ENCODE results near the gene TP53BP2. TPM values are rescaled to one million over a fixed set of nuclear protein-coding genes. Genes with fewer than 3 reads are reported as not detected.

TP53BP2 gene
- total RNA-seq, 1 experiment from 2014 or later: 38.2 TPM

DNA sequence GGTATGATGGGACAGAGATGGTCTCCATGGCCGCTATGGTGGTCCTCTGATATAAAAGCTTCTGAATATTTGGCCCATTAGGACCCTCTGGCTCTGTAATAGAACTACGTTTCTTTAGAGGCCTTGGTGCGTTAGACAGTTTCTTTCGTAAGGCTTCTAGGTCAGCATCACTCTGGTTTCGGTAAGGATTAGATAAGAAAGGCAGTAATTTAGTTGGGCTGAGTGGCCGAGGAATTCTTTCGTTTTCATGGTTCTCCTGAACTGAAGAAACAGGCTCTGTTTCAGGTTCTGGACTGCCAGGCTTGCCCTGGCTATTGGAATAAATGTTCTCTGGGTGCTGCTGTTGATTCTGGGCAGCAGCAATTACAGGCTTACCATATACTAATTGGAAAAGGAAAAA, 49.5 kb downstream of the TP53BP2 start:
- Histone ChIP-seq H3K27ac (ENCODE audit: low read depth, low read length) (no peak overlapping the region), H4K20me1 (ENCODE audit: insufficient read depth) (no peaks in the 10 kb centered on the region), H3K9me3 (ENCODE audit: control insufficient read depth in 1 of 2, insufficient read depth in 1 of 2, low read depth in 1 of 2, low read length in 2 of 2) (no peaks in the 10 kb centered on the region), H3K4me1 (ENCODE audit: control insufficient read depth in 1 of 2, insufficient read depth in 2 of 2, low read length in 2 of 2) (no peaks in the 10 kb centered on the region), H3K27me3 (ENCODE audit: insufficient read depth, low read length) (no peaks in the 10 kb centered on the region), H3K9me2 (ENCODE audit: insufficient read depth) (no peaks in the 10 kb centered on the region), H3K79me2 (ENCODE audit: insufficient read depth, low read length) (no peaks in the 10 kb centered on the region; the same call in 1 of the 2 replicates), H2AFZ (ENCODE audit: low read depth, low read length, poor library complexity, severe bottlenecking) (no peak overlapping the region), H3K36me3 (ENCODE audit: control insufficient read depth in 1 of 2, insufficient read depth in 2 of 2, low read length in 2 of 2) (peaks cover 13 to 20% of the 10 kb centered on the region in 2 experiments; a peak in 3 of 4 replicates), H3K9ac (ENCODE audit: low read length) (no peak overlapping the region), H3K4me2 (ENCODE audit: low read length) (no peak overlapping the region), H3K4me3 (replicated peaks in 1 of 2; ENCODE audit: low read depth in 1 of 2, low read length in 2 of 2) (no peak overlapping the region)
- no peak for ATAC-seq
- DNase-seq (ENCODE audit: low read depth, low spot score): no peak
- TF ChIP-seq, protein P1, sequence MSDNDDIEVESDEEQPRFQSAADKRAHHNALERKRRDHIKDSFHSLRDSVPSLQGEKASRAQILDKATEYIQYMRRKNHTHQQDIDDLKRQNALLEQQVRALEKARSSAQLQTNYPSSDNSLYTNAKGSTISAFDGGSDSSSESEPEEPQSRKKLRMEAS (IDR thresholded peaks at IDR 0.05): no peak
- TF ChIP-seq EZH2phosphoT487 (IDR thresholded peaks at IDR 0.05; ENCODE audit: borderline replicate concordance): no peak
- no peak for TF ChIP-seq POLR2AphosphoS5 (IDR thresholded peaks at IDR 0.05; ENCODE audit: low read depth, low read length)
- no peak for TF ChIP-seq RAD21 (IDR thresholded peaks at IDR 0.05; ENCODE audit: low read depth)
- no peak for TF ChIP-seq SRF (IDR thresholded peaks at IDR 0.05; ENCODE audit: low read depth)
- no peak for TF ChIP-seq YY1 (IDR thresholded peaks at IDR 0.05; ENCODE audit: extremely low read depth, insufficient replicate concordance, low read depth, low read length)
- no peak for TF ChIP-seq ELF1 (IDR thresholded peaks at IDR 0.05; ENCODE audit: borderline replicate concordance, low read depth)
- no peak for TF ChIP-seq ZNF274 (IDR thresholded peaks at IDR 0.05; ENCODE audit: low read depth, low read length)
- TF ChIP-seq REST (IDR thresholded peaks at IDR 0.05; ENCODE audit: low read depth): no peak
- no peak for TF ChIP-seq POLR2A (IDR thresholded peaks at IDR 0.05; ENCODE audit: borderline replicate concordance, extremely low read depth, insufficient read depth, insufficient read length)
- TF ChIP-seq ATF3 (IDR thresholded peaks at IDR 0.05): no peak
- TSS peak; percentile 17 for BruUV-seq (replicated peaks)
- CTCF ChIA-PET: no interaction called here
- intact Hi-C loops (cut with micrococcal nuclease): no loop called here
- RAD21 ChIA-PET (ENCODE audit: low non-redundant PET in 1 of 2, low total read pairs in 2 of 2, uncharacterized antibody in 2 of 2, unreplicated experiment in 2 of 2): no interaction called here
- POLR2A ChIA-PET: no interaction called here

Data from HCT116 (cell line).